AG08396 (cell line): ENCODE data around the gene MIPOL1.
"Not testable (repeated sequence)": the region's sequence is repeated elsewhere in the genome, so short reads cannot be mapped to it uniquely, and the experiment has no call there.

Source experiments
- DNase-seq: peaks from one replicate; pipeline ENCODE4 v3.0.0; 2012; ENCODE audit warnings: low spot score, mixed read lengths

MIPOL1 gene

GRCh38 chr14:37187294-37187693, 10.4 kb upstream of the MIPOL1 start:
- DNase-seq: no peak

- DNase-seq: not testable (repeated sequence)
Observed at GRCh38 chr14:37187840-37188577, 9.7 kb upstream of the MIPOL1 start.

GRCh38 chr14:37189733-37190132, 8.0 kb upstream of the MIPOL1 start:
- DNase-seq: not testable (repeated sequence)

- no peak for DNase-seq
Observed at GRCh38 chr14:37194698-37195097, 3.0 kb upstream of the MIPOL1 start.

GRCh38 chr14:37195327-37195726, 2.4 kb upstream of the MIPOL1 start:
- DNase-seq: peak; percentile 46

- no peak for DNase-seq
Observed at GRCh38 chr14:37196604-37197420, 925 bp upstream of the MIPOL1 start.

GRCh38 chr14:37198273-37198598, 499 bp downstream of the MIPOL1 start:
- DNase-seq: no peak

- DNase-seq: no peak
Observed at GRCh38 chr14:37198907-37199306, 1.2 kb downstream of the MIPOL1 start.

GRCh38 chr14:37201724-37202123, 4.0 kb downstream of the MIPOL1 start:
- DNase-seq: no peak

GRCh38 chr14:37202265-37202664, 4.5 kb downstream of the MIPOL1 start:
- DNase-seq: no peak

GRCh38 chr14:37202812-37203211, 5.1 kb downstream of the MIPOL1 start:
- no peak for DNase-seq

- no peak for DNase-seq
Observed at GRCh38 chr14:37203423-37203822, 5.7 kb downstream of the MIPOL1 start.

- not testable (repeated sequence) for DNase-seq
Observed at GRCh38 chr14:37205623-37206605, 8.2 kb downstream of the MIPOL1 start.

GRCh38 chr14:37209617-37210016, 11.9 kb downstream of the MIPOL1 start:
- not testable (repeated sequence) for DNase-seq

- no peak for DNase-seq
Observed at GRCh38 chr14:37210448-37210847, 12.7 kb downstream of the MIPOL1 start.

GRCh38 chr14:37213016-37213415, 15.3 kb downstream of the MIPOL1 start:
- no peak for DNase-seq

- no peak for DNase-seq
Observed at GRCh38 chr14:37215345-37215744, 17.6 kb downstream of the MIPOL1 start.

- no peak for DNase-seq
Observed at GRCh38 chr14:37221073-37221472, 23.3 kb downstream of the MIPOL1 start.

- DNase-seq: no peak
Observed at GRCh38 chr14:37223947-37224474, 26.3 kb downstream of the MIPOL1 start.

- not testable (repeated sequence) for DNase-seq
Observed at GRCh38 chr14:37225668-37226067, 27.9 kb downstream of the MIPOL1 start.

GRCh38 chr14:37230551-37231194, 32.9 kb downstream of the MIPOL1 start:
- DNase-seq: peak; percentile 34
